Type B pancreatic cell (in vitro differentiated cells): Measurements from ENCODE around the gene PRR33. TPM values are rescaled to one million over a fixed set of nuclear protein-coding genes. Genes with fewer than 3 reads are reported as not detected.

Experiments
- DNase-seq: peaks from one replicate; pipeline ENCODE4 v3.0.0; 2021; ENCODE audit warnings: mixed read lengths; ENCODE audit not compliant: unreplicated experiment; ENCODE audit errors: extremely low spot score
- H3K27ac Mint-ChIP-seq: 2 replicates; pipeline ENCODE4 v1.8.0; 2021; ENCODE audit warnings: mild to moderate bottlenecking, mixed read lengths
- H3K27me3 Mint-ChIP-seq: 2 replicates; pipeline ENCODE4 v1.8.0; 2021; ENCODE audit warnings: mixed read lengths
- H3K36me3 Mint-ChIP-seq: 2 replicates; pipeline ENCODE4 v1.8.0; 2021; ENCODE audit warnings: mixed read lengths
- H3K4me1 Mint-ChIP-seq: one replicate; pipeline ENCODE4 v1.8.0; 2021; ENCODE audit warnings: mixed read lengths; ENCODE audit not compliant: unreplicated experiment
- H3K4me3 Mint-ChIP-seq: 2 replicates; pipeline ENCODE4 v1.8.0; 2021; ENCODE audit warnings: mild to moderate bottlenecking, mixed read lengths
- H3K9me3 Mint-ChIP-seq: 2 replicates; pipeline ENCODE4 v1.8.0; 2021; ENCODE audit warnings: mixed read lengths
- CTCF ChIP-seq: fragments of 200-600 bp; sonication (generic); conservative IDR thresholded peaks from 2 replicates; pipeline ENCODE4 v1.5.0; 2021; ENCODE audit warnings: antibody characterized with exemption, mild to moderate bottlenecking
- total RNA-seq: library from RNA; stranded (reverse); gene quantifications from 2 replicates; pipeline ENCODE4 v1.2.1, GENCODE V29; 2021; ENCODE audit warnings: low replicate concordance

The PRR33 gene
- total RNA-seq, 1 donor from 2014 or later: not detected

- no peak overlapping the region for H3K27ac Mint-ChIP-seq
- no peak for DNase-seq
- no peaks in the 10 kb centered on the region for H3K36me3 Mint-ChIP-seq
- H3K4me1 Mint-ChIP-seq: no peaks in the 10 kb centered on the region
- no peaks in the 10 kb centered on the region for H3K9me3 Mint-ChIP-seq
- no peak for TF ChIP-seq CTCF
- no peaks in the 10 kb centered on the region for H3K27me3 Mint-ChIP-seq
- no peak overlapping the region for H3K4me3 Mint-ChIP-seq
Observed at GRCh38 chr11:1853376-1854131, 38.1 kb downstream of the PRR33 start.

GRCh38 chr11:1852877-1853276 is 38.8 kb downstream of the PRR33 start, which contains the start of gene LSP1:
Gene LSP1 (plus strand): TSS chr11:1853084. CDS start chr11:1853145, 61 bp downstream.
- DNase-seq: no peak
- Mint-ChIP-seq H3K9me3 (no peaks in the 10 kb centered on the region), H3K27me3 (no peaks in the 10 kb centered on the region), H3K27ac (no peak within 1 kb of the TSS), H3K4me3 (no peak within 1 kb of the TSS), H3K36me3 (no peaks in the 10 kb centered on the region), H3K4me1 (no peaks in the 10 kb centered on the region)
- TF ChIP-seq CTCF: no peak

DNA sequence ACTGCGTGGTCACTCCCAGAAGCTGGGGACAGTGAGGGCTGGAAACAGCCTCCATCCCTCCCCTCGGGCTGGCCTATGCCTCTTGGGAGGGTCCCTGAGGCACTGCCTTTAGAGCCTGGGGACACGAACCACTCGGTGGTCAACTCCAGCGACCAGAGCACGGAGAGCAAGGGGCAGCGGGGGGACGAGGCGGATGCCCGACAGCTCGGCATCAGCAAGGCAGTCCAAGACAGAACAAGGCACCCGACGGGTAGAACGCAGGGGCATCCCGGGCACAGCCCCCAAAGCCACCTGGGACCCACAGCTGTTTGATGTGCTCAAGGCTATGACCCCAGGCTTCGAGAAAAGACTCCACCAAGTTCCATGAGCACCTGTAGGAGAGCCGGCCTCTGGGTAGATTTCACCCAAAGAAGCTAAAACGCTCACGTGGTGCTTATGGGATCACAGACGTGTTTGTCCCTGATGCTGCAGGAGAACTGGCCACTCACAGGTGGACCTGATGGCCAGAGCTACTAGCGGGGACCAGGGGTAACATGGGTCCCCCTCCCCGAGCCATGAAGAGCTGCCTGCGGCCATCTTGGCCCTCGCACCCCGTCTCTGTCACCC is 39.3 kb downstream of the PRR33 start:
- H3K27me3 Mint-ChIP-seq: no peaks in the 10 kb centered on the region
- DNase-seq: no peak
- no peaks in the 10 kb centered on the region for H3K36me3 Mint-ChIP-seq
- H3K27ac Mint-ChIP-seq: no peak overlapping the region
- no peaks in the 10 kb centered on the region for H3K4me1 Mint-ChIP-seq
- no peak overlapping the region for H3K4me3 Mint-ChIP-seq
- TF ChIP-seq CTCF: no peak
- no peaks in the 10 kb centered on the region for H3K9me3 Mint-ChIP-seq

- DNase-seq: no peak
- H3K4me3 Mint-ChIP-seq: no peak overlapping the region
- no peak overlapping the region for H3K27ac Mint-ChIP-seq
- no peaks in the 10 kb centered on the region for H3K4me1 Mint-ChIP-seq
- no peak for TF ChIP-seq CTCF
- no peaks in the 10 kb centered on the region for H3K9me3 Mint-ChIP-seq
- no peaks in the 10 kb centered on the region for H3K36me3 Mint-ChIP-seq
- H3K27me3 Mint-ChIP-seq: no peaks in the 10 kb centered on the region
Observed at GRCh38 chr11:1851468-1852180, 40.1 kb downstream of the PRR33 start.

- Mint-ChIP-seq H3K4me3 (no peak overlapping the region), H3K27me3 (peaks cover 9% of the 10 kb centered on the region)
Observed at GRCh38 chr11:1848640-1849430, 42.9 kb downstream of the PRR33 start.

More at GRCh38 chr11:1848640-1849430, 42.9 kb downstream of the PRR33 start:
- Mint-ChIP-seq H3K27ac (no peak overlapping the region), H3K4me1 (peaks cover 13% of the 10 kb centered on the region), H3K9me3 (no peaks in the 10 kb centered on the region), H3K36me3 (no peaks in the 10 kb centered on the region)
- DNase-seq: no peak
- no peak for TF ChIP-seq CTCF
